GM21423 (cell line): Measurements from ENCODE around the gene RFT1.

Experiments used
- ATAC-seq: cut with Tn5 transposase; IDR thresholded peaks from one replicate; pipeline ENCODE4 v1.9.1; 2021; ENCODE audit warnings: mild to moderate bottlenecking, moderate library complexity; ENCODE audit not compliant: unreplicated experiment

Gene RFT1

GRCh38 chr3:53097887-53098286 lies 32.3 kb downstream of the RFT1 start:
- no peak for ATAC-seq

- no peak for ATAC-seq
These were observed 37.3 kb downstream of the RFT1 start for GRCh38 chr3:53092942-53093341.

- ATAC-seq = no peak
These were observed 38.0 kb downstream of the RFT1 start for GRCh38 chr3:53092216-53092615.

- ATAC-seq = no peak
These were observed 39.2 kb downstream of the RFT1 start for GRCh38 chr3:53091011-53091410.

GRCh38 chr3:53089511-53089910 lies 40.7 kb downstream of the RFT1 start:
- ATAC-seq = no peak

GRCh38 chr3:53085476-53085875 lies 44.8 kb downstream of the RFT1 start:
- no peak for ATAC-seq

- ATAC-seq = no peak
These were observed 45.8 kb downstream of the RFT1 start for GRCh38 chr3:53084310-53085001.

- no peak for ATAC-seq
These were observed 46.3 kb downstream of the RFT1 start for GRCh38 chr3:53083949-53084309.

- ATAC-seq = no peak
These were observed 46.7 kb downstream of the RFT1 start for GRCh38 chr3:53083521-53083920.

- ATAC-seq = no peak
These were observed 47.5 kb downstream of the RFT1 start for GRCh38 chr3:53082736-53083135.

GRCh38 chr3:53081318-53081717 lies 48.9 kb downstream of the RFT1 start:
- no peak for ATAC-seq

GRCh38 chr3:53080612-53081205 lies 49.5 kb downstream of the RFT1 start:
- ATAC-seq = no peak

GRCh38 chr3:53079791-53080555 lies 50.3 kb downstream of the RFT1 start:
- no peak for ATAC-seq

GRCh38 chr3:53079147-53079546 lies 51.1 kb downstream of the RFT1 start:
- ATAC-seq = no peak

- ATAC-seq = no peak
These were observed 51.6 kb downstream of the RFT1 start for GRCh38 chr3:53078656-53079055.

- ATAC-seq = no peak
These were observed 52.6 kb downstream of the RFT1 start for GRCh38 chr3:53077476-53078220.

- ATAC-seq = no peak
These were observed 54.5 kb downstream of the RFT1 start for GRCh38 chr3:53075743-53076140.

GRCh38 chr3:53074761-53075742 lies 55.2 kb downstream of the RFT1 start:
- ATAC-seq = no peak

GRCh38 chr3:53074366-53074696 lies 55.9 kb downstream of the RFT1 start:
- ATAC-seq = no peak

GRCh38 chr3:53073553-53074365 lies 56.5 kb downstream of the RFT1 start:
- ATAC-seq = no peak
